ENCODE results near the gene NXPE4.
"Not testable (repeated sequence)": the region's sequence is repeated elsewhere in the genome, so short reads cannot be mapped to it uniquely, and the experiment has no call there.

GRCh38 chr11:114613094-114613493 lies 17.5 kb upstream of the NXPE4 start:
- TF ChIP-seq, protein P1, sequence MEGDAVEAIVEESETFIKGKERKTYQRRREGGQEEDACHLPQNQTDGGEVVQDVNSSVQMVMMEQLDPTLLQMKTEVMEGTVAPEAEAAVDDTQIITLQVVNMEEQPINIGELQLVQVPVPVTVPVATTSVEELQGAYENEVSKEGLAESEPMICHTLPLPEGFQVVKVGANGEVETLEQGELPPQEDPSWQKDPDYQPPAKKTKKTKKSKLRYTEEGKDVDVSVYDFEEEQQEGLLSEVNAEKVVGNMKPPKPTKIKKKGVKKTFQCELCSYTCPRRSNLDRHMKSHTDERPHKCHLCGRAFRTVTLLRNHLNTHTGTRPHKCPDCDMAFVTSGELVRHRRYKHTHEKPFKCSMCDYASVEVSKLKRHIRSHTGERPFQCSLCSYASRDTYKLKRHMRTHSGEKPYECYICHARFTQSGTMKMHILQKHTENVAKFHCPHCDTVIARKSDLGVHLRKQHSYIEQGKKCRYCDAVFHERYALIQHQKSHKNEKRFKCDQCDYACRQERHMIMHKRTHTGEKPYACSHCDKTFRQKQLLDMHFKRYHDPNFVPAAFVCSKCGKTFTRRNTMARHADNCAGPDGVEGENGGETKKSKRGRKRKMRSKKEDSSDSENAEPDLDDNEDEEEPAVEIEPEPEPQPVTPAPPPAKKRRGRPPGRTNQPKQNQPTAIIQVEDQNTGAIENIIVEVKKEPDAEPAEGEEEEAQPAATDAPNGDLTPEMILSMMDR (IDR thresholded peaks at IDR 0.05; ENCODE audit: extremely low read depth in 1 of 2, insufficient read depth in 1 of 2, low read depth in 1 of 2, low read length in 2 of 2), result not testable (repeated sequence)
- TF ChIP-seq JUN (IDR thresholded peaks at IDR 0.05; ENCODE audit: borderline replicate concordance, insufficient read depth, insufficient read length, low read depth); GATA2 (IDR thresholded peaks at IDR 0.05; ENCODE audit: insufficient read depth, insufficient read length, low read depth, low read length); POLR2A (IDR thresholded peaks at IDR 0.05; ENCODE audit: low read depth, low read length); POLR2AphosphoS5 (IDR thresholded peaks at IDR 0.05; ENCODE audit: insufficient read depth, low read depth, low read length); EZH2 (IDR thresholded peaks at IDR 0.05; ENCODE audit: borderline replicate concordance, low read depth, low read length, severe bottlenecking): not testable (repeated sequence)
- TF ChIP-seq, protein P2, sequence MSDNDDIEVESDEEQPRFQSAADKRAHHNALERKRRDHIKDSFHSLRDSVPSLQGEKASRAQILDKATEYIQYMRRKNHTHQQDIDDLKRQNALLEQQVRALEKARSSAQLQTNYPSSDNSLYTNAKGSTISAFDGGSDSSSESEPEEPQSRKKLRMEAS (IDR thresholded peaks at IDR 0.05; ENCODE audit: insufficient read depth, insufficient read length), result not testable (repeated sequence)
